Activated CD4-positive, alpha-beta memory T cell treated with anti-CD3 and anti-CD28 coated beads for 36 hours (primary cell): Measurements from ENCODE around the gene TMEM69. TPM values are rescaled to one million over a fixed set of nuclear protein-coding genes. Genes with fewer than 3 reads are reported as not detected.
"Not testable (repeated sequence)": the region's sequence is repeated elsewhere in the genome, so short reads cannot be mapped to it uniquely, and the experiment has no call there.

Experiments
- CTCF ChIA-PET: fragments of 350-600 bp; sonication (Branson Sonifier 250); formaldehyde crosslinking; loops from one replicate; lab custom pipeline; 2021; ENCODE audit warnings: antibody characterized with exemption, inconsistent platforms; lab: Charles Lee
- POLR2A ChIA-PET: fragments of 350-600 bp; sonication (Branson Sonifier 250); formaldehyde crosslinking; loops from one replicate; lab custom pipeline; 2021; ENCODE audit warnings: antibody characterized with exemption; lab: Charles Lee
- DNase-seq: peaks from one replicate; pipeline ENCODE4 v3.0.0-alpha.2; 2020
- H3K27ac Mint-ChIP-seq: one replicate; pipeline ENCODE4 v1.8.0; 2021; ENCODE audit warnings: mixed read lengths
- H3K27me3 Mint-ChIP-seq: one replicate; pipeline ENCODE4 v1.8.0; 2021; ENCODE audit warnings: mixed read lengths
- H3K36me3 Mint-ChIP-seq: one replicate; pipeline ENCODE4 v1.8.0; 2021; ENCODE audit warnings: mixed read lengths
- H3K4me1 Mint-ChIP-seq: one replicate; pipeline ENCODE4 v1.8.0; 2021; ENCODE audit warnings: low read depth, mixed read lengths
- H3K4me3 Mint-ChIP-seq: one replicate; pipeline ENCODE4 v1.8.0; 2021; ENCODE audit warnings: mild to moderate bottlenecking, mixed read lengths
- H3K9me3 Mint-ChIP-seq: one replicate; pipeline ENCODE4 v1.8.0; 2021; ENCODE audit warnings: mixed read lengths
- intact Hi-C: fragments of 100-400 bp; cut with micrococcal nuclease; formaldehyde crosslinking; loops from one replicate; pipeline ENCODE4 v1.15.1; 2023
- total RNA-seq, 2 experiments: library from RNA; stranded (reverse); gene quantifications; one replicate each; pipeline ENCODE4 v1.2.3, GENCODE V29; 2021

TMEM69 gene
- total RNA-seq, 2 experiments from 2014 or later: 34.0 to 34.5 TPM

DNA sequence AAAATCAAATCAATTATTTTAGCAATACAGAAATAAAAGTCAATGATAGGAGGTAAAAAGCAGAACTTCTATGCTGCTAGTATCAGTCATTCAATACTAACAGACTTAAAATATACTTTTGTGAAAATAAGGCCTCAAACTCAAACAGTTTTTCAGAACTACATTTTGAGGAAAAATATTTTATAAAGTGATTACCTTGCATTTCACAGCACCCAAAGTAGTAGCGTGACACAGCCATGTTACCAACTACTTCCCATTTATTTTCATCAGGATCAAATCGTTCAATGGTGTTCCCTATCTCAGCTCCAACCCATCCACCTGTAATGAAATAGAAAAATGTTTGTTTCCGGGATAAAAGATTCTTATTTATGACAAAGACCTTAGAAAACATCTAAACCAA lies 28.7 kb downstream of the TMEM69 start:
- H3K27ac Mint-ChIP-seq: no peak overlapping the region
- intact Hi-C loops: no loop called here
- H3K36me3 Mint-ChIP-seq: peaks cover 5% of the 10 kb centered on the region
- H3K4me3 Mint-ChIP-seq: no peak overlapping the region
- H3K9me3 Mint-ChIP-seq: no peaks in the 10 kb centered on the region
- no peak for DNase-seq
- no peaks in the 10 kb centered on the region for H3K4me1 Mint-ChIP-seq
- no peaks in the 10 kb centered on the region for H3K27me3 Mint-ChIP-seq
- ChIA-PET POLR2A (interaction anchor here (0.6 kb wide), 1 partner anchor 18 kb away, joined by 3 read pairs; no protein-coding TSS in a partner anchor), CTCF (no interaction called here)

DNA sequence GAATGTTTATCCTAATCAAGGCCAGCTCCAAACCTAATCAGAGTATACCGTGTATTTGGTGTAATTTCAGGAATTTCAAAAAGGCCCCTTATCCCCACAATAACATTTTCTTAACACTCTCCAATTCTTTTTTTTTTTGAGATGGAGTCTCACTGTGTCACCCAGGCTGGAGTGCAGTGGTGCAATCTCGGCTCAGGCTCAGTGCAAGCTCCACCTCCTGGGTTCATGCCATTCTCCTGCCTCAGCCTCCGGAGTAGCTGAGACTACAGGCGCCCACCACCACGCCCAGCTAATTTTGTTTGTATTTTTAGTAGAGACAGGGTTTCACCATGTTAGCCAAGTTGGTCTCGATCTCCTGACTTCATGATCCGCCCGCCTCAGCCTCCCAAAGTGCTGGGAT lies 29.4 kb downstream of the TMEM69 start:
- CTCF ChIA-PET, H3K27me3 Mint-ChIP-seq, intact Hi-C loops, H3K9me3 Mint-ChIP-seq, H3K27ac Mint-ChIP-seq, H3K4me3 Mint-ChIP-seq, H3K4me1 Mint-ChIP-seq, H3K36me3 Mint-ChIP-seq, DNase-seq: not testable (repeated sequence)
- POLR2A ChIA-PET: interaction anchor here (0.6 kb wide), 1 partner anchor 19 kb away, joined by 3 read pairs; no protein-coding TSS in a partner anchor

DNA sequence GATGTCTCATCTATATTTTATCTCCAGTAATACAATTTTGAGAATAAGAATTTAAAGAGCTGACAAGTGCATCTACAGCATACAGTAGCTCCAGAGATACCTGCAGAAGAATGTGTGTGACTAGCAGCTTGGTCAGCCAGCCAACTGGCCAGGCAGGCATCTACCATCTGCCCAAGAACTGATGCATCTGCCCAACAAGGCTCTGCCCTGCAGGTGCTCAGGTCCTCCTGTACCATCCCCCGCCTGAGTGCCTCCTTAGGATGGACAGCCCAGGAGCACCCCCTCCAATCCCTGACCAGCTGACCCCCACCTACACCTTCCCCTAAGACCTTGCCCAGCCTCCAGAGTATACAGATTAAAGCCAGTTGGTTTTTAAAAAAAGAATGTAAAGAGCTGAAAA lies 30.3 kb downstream of the TMEM69 start:
- Mint-ChIP-seq H3K27ac (no peak overlapping the region), H3K4me3 (no peak overlapping the region), H3K36me3 (peaks cover 4% of the 10 kb centered on the region), H3K9me3 (no peaks in the 10 kb centered on the region), H3K27me3 (no peaks in the 10 kb centered on the region), H3K4me1 (no peaks in the 10 kb centered on the region)
- DNase-seq: no peak
- CTCF ChIA-PET: no interaction called here
- intact Hi-C loops: no loop called here
- POLR2A ChIA-PET: no interaction called here

DNA sequence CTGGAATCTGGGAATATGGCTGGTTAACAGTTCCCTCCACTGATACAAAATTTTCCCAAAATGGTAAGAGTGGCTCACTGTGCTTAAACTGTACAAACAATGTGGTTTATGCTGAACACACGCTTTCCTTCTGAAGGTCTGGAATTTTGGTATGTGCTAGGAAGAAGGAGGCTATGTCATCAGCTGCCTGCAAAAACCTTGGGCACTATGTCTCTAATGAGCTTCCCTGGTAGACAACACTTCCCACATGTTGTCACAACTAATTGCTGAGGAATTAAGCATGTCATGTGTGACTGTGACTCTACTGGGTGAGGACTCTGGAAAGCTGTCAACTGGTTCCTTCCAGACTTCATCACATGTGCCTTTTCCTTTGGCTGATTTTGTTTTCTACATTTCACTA lies 33.2 kb downstream of the TMEM69 start:
- H3K27ac Mint-ChIP-seq: no peak overlapping the region
- no peaks in the 10 kb centered on the region for H3K36me3 Mint-ChIP-seq
- H3K27me3 Mint-ChIP-seq: no peaks in the 10 kb centered on the region
- DNase-seq: no peak
- no peaks in the 10 kb centered on the region for H3K4me1 Mint-ChIP-seq
- no peaks in the 10 kb centered on the region for H3K9me3 Mint-ChIP-seq
- intact Hi-C loops: no loop called here
- CTCF ChIA-PET: no interaction called here
- no peak overlapping the region for H3K4me3 Mint-ChIP-seq
- POLR2A ChIA-PET: no interaction called here

DNA sequence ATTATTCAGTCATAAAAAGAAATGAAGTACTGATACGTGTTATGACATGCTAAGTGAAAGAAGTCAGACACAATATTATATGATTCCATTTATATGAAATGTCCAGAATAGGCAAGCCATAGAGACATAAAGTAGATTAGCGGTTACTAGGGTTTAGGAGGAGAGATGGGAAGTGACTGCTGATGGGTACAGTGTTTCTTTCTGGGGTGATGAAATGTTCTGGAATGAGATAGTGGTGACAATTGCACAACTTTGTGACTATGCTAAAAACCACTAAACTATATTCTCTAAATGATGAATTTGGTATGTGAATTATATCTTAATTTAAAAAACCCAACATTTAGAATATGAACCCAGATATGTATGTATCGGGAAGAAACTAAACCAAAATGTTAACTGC lies 34.8 kb downstream of the TMEM69 start:
- CTCF ChIA-PET: no interaction called here
- intact Hi-C loops: no loop called here
- Mint-ChIP-seq H3K27me3 (no peaks in the 10 kb centered on the region), H3K9me3 (no peaks in the 10 kb centered on the region), H3K4me3 (no peak overlapping the region), H3K27ac (no peak overlapping the region), H3K4me1 (no peaks in the 10 kb centered on the region), H3K36me3 (no peaks in the 10 kb centered on the region)
- DNase-seq: no peak
- POLR2A ChIA-PET: no interaction called here

DNA sequence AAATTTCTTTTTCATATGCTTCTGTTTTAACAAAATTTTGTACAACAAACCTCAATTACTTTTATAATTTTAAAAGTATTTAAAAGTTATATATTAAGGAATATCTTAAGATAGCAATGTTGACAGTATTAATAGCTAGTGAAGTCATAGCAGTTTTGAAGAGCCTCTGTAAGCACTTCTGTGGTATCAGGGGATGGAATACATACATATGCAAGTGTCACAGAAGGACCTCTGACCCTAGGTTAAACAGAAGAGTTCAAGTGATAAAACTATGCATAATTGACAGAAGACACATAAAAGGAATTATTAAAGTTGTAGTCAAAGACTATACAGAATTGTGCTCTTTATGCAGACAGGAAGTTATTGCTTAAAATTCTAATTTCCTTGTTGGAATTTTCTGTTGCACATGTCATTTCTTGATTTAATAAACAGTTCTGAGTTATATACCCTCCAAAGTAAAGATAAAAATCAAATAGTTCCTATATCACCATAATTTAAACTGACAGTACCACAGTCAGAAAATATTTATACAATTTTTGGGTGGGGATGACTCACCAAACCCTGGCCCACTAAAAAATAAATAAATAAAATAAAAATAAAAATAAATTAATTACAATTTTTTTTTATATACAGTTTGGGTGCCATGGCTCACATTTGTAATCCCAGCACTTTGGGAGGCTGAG lies 35.4 kb downstream of the TMEM69 start:
- ChIA-PET POLR2A (interaction anchor here (0.6 kb wide), 1 partner anchor 31 kb away, joined by 3 read pairs; no protein-coding TSS in a partner anchor), CTCF (no interaction called here)
- Mint-ChIP-seq H3K27ac (no peak overlapping the region), H3K9me3 (no peaks in the 10 kb centered on the region), H3K27me3 (no peaks in the 10 kb centered on the region), H3K4me3 (no peak overlapping the region), H3K36me3 (no peaks in the 10 kb centered on the region), H3K4me1 (no peaks in the 10 kb centered on the region)
- no peak for DNase-seq
- intact Hi-C loops: no loop called here

DNA sequence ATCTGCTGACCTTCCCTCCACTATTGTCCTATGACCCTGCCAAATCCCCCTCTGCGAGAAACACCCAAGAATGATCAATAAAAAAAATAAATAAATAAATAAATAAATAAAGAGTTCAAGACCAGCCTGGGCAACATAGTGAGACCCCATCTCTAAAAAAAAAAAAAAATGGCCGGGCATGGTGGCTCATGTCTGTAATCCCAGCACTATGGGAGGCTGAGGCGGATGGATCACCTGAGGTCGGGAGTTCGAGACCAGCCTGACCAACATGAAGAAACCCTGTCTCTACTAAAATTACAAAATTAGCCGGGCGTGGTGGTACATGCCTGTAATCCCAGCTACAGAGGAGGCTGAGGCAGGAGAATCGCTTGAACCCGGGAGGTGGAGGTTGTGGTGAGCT lies 38.0 kb downstream of the TMEM69 start:
- CTCF ChIA-PET, H3K4me1 Mint-ChIP-seq, intact Hi-C loops, H3K4me3 Mint-ChIP-seq, H3K9me3 Mint-ChIP-seq, H3K27ac Mint-ChIP-seq, H3K36me3 Mint-ChIP-seq, H3K27me3 Mint-ChIP-seq, DNase-seq, POLR2A ChIA-PET: not testable (repeated sequence)

DNA sequence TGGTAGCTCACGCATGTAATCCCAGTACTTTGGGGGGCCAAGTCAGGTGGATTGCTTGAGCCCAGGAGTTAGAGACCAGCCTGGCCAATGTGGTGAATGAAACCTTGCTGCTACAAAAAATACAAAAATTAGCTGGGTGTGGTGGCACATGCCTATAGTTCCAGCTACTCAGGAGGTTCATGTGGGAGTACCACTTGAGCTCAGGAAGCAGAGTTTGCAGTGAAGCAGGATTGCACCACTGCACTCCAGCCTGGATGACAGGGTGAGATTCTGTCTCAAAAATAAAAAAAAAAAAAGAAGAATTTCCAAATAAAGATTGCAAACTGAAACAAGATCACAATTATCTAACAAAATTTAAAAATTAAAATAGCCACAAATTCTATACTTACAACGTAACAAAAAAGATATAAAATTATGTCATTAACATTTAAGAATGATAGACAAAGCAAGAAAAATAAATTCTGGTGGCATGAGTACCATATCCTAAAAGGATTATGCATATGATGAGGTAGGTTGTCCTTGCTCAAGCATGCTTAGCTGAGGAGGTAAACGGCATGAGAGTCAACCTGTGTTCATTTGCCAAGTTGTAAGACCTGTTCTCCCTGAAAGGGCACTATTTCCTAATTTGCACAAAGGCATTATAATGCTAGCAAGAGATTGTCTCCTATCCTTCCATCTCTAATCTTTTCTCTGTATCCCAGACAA lies 42.2 kb downstream of the TMEM69 start:
- intact Hi-C loops: no loop called here
- H3K36me3 Mint-ChIP-seq: no peaks in the 10 kb centered on the region
- no peaks in the 10 kb centered on the region for H3K9me3 Mint-ChIP-seq
- H3K27ac Mint-ChIP-seq: no peak overlapping the region
- ChIA-PET POLR2A (no interaction called here), CTCF (no interaction called here)
- H3K4me1 Mint-ChIP-seq: peaks cover 9% of the 10 kb centered on the region
- H3K27me3 Mint-ChIP-seq: no peaks in the 10 kb centered on the region
- DNase-seq: no peak
- no peak overlapping the region for H3K4me3 Mint-ChIP-seq

DNA sequence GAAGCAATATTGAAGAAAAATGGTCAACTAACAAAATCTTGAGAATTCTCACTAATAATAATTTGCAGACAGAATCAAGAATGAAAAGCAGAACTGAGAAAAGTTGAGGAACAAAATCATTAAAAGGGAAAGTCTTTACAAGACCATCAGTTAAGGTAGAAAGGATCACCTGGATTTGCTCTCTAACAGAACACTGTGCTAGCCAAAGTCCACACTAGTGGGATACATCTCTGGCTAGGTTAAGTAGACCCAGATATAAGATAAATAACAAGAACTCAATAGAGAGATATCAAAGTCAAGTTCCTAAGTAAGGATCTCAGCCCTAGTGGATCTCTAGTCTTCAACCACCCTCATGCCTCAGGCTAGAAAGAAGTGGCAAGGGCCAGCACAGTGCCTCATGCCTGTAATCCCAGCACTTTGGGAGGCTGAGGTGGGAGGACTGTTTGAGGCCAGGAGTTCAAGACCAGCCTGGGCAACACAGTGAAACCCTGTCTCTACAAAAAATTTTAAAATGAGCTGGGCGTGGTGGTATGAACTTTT lies 42.9 kb downstream of the TMEM69 start:
- H3K9me3 Mint-ChIP-seq: no peaks in the 10 kb centered on the region
- intact Hi-C loops: no loop called here
- DNase-seq: no peak
- H3K4me3 Mint-ChIP-seq: no peak overlapping the region
- peaks cover 9% of the 10 kb centered on the region for H3K4me1 Mint-ChIP-seq
- POLR2A ChIA-PET: no interaction called here
- H3K27ac Mint-ChIP-seq: no peak overlapping the region
- CTCF ChIA-PET: no interaction called here
- no peaks in the 10 kb centered on the region for H3K27me3 Mint-ChIP-seq
- H3K36me3 Mint-ChIP-seq: no peaks in the 10 kb centered on the region

DNA sequence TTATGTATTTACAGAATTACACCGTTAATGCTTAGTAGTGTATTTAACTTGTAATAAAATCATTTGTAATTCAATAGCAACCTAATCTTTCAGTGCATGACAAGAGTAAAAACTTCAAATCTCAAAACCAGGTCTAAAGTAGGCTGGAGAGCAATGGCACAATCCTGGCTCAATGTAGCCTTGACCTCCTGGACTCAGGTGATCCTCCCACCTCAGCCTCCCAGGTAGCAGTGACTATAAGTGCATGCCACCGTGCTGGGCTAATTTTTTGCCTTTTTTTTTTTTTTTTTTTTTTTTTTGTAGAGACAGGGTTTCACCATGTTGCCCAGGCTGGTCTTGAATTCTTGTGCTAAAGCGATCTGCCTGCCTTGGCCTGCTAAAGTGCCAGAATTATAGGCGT lies 51.2 kb downstream of the TMEM69 start:
- intact Hi-C loops: no loop called here
- POLR2A ChIA-PET: no interaction called here
- CTCF ChIA-PET: no interaction called here
- Mint-ChIP-seq H3K36me3 (peaks cover 15% of the 10 kb centered on the region), H3K4me1 (peaks cover 9% of the 10 kb centered on the region), H3K4me3 (no peak overlapping the region), H3K27ac (no peak overlapping the region), H3K9me3 (no peaks in the 10 kb centered on the region), H3K27me3 (no peaks in the 10 kb centered on the region)
- DNase-seq: no peak

DNA sequence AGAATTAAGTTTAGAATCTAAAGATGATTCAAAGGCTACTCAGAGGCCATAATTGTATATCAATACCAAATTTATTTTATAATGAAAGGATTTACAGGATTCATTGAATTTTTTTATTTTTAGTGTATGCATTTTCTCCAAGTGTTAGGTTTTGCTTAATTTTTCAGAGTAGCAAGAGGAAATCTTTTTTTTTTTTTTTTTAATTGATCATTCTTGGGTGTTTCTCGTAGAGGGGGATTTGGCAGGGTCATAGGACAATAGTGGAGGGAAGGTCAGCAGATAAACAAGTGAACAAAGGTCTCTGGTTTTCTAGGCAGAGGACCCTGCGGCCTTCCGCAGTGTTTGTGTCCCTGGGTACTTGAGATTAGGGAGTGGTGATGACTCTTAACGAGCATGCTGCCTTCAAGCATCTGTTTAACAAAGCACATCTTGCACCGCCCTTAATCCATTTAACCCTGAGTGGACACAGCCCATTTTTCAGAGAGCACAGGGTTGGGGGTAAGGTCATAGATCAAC lies 51.7 kb downstream of the TMEM69 start:
- H3K27ac Mint-ChIP-seq, CTCF ChIA-PET, intact Hi-C loops, H3K4me3 Mint-ChIP-seq, H3K27me3 Mint-ChIP-seq, H3K9me3 Mint-ChIP-seq, POLR2A ChIA-PET, DNase-seq: not testable (repeated sequence)
- Mint-ChIP-seq H3K4me1 (peaks cover 11% of the 10 kb centered on the region), H3K36me3 (peaks cover 17% of the 10 kb centered on the region)
